ENCODE results near the gene ATF5. TPM values are rescaled to one million over a fixed set of nuclear protein-coding genes. Genes with fewer than 3 reads are reported as not detected.

Gene ATF5
- total and polyA plus RNA-seq, 2 donors (not counting 1 experiment from before 2014, with no cell fraction given) = 9.0 to 37.6 TPM

DNA sequence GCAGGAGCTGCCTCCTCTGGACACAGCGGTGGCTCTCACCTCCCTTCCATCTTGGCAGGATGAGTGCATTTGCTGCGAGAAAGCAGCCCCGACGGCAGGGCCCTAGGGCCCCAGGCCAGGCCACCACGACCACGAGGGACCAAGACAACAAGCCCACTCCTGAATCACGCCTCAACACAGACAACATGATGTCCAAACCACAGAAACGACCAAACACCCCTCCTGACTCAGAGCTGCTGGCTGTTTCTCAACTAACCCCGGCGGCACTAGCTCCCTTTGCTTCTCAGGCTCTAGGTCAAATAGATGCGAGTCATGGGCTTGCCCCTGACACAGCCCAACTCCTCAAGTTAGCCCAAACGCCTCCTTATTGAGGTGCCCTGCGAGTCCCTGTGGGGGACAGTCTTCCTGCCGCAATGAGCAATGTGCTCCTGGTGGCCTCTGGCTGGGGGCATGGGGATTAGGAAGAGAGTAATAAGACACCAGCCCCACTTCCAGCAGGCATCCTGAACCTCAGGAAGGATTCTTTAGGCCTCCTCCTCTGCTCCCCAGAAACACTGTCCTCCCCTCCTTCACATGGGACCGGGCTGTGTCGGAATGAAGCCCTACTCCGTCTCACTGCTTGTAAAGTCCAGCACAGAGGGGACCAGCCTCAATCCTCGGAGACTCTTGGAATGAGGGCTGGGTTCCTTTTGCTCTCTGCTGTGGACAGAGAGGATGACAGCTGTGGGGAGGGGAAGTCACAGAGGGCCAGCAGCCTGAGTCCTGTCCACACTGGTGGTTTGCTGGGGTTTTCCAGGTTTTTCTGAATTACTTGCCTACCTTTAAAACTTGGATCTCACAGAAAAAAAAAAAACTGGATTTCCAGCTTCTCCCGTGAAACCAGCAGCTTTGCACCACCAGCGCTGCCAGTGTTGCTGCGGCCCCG, 6.9 kb upstream of the ATF5 start:
- Mint-ChIP-seq H3K9me3 (ENCODE audit: insufficient read depth) (no peaks in the 10 kb centered on the region), H3K27me3 (no peaks in the 10 kb centered on the region), H3K4me3 (no peak overlapping the region), H3K27ac (peak overlapping the region; percentile 41), H3K4me1 (peaks cover 57% of the 10 kb centered on the region)
- H4K20me1 ChIP-seq (ENCODE audit: control insufficient read depth, insufficient read depth, low read length, poor library complexity, severe bottlenecking) = peaks cover 88% of the 10 kb centered on the region
- no peaks in the 10 kb centered on the region for H3K27me3 ChIP-seq (replicated peaks in 1 of 4; ENCODE audit: control extremely low read depth in 1 of 4, control insufficient read depth in 3 of 4, insufficient read depth in 4 of 4, low read length in 3 of 4)
- peaks cover 97% of the 10 kb centered on the region for H3K79me2 ChIP-seq (ENCODE audit: control insufficient read depth, insufficient read depth, low read length)
- no peaks in the 10 kb centered on the region for H3K9me3 ChIP-seq (ENCODE audit: control extremely low read depth in 1 of 3, control insufficient read depth in 2 of 3, insufficient read depth in 1 of 3, low read length in 2 of 3)
- TF ChIP-seq, protein P1, sequence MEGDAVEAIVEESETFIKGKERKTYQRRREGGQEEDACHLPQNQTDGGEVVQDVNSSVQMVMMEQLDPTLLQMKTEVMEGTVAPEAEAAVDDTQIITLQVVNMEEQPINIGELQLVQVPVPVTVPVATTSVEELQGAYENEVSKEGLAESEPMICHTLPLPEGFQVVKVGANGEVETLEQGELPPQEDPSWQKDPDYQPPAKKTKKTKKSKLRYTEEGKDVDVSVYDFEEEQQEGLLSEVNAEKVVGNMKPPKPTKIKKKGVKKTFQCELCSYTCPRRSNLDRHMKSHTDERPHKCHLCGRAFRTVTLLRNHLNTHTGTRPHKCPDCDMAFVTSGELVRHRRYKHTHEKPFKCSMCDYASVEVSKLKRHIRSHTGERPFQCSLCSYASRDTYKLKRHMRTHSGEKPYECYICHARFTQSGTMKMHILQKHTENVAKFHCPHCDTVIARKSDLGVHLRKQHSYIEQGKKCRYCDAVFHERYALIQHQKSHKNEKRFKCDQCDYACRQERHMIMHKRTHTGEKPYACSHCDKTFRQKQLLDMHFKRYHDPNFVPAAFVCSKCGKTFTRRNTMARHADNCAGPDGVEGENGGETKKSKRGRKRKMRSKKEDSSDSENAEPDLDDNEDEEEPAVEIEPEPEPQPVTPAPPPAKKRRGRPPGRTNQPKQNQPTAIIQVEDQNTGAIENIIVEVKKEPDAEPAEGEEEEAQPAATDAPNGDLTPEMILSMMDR (IDR thresholded peaks at IDR 0.05) = no peak
- TF ChIP-seq EZH2 (IDR thresholded peaks at IDR 0.05; ENCODE audit: borderline replicate concordance, insufficient read depth, low read depth, low read length, poor library complexity, severe bottlenecking) = no peak
- no peak overlapping the region for H3K4me2 ChIP-seq (replicated peaks; ENCODE audit: low read depth, low read length, poor library complexity, severe bottlenecking)
- ATAC-seq (ENCODE audit: low read depth) (no peak), DNase-seq (no peak)
- H3K4me1 ChIP-seq (ENCODE audit: control insufficient read depth in 2 of 2, insufficient read depth in 2 of 2, low read length in 2 of 2) = peaks cover 0 to 20% of the 10 kb centered on the region in 2 donors
- no peak overlapping the region for H3K4me3 ChIP-seq (ENCODE audit: control extremely low read depth in 1 of 5, extremely low read depth in 1 of 5, insufficient read depth in 1 of 5, low read depth in 2 of 5, low read length in 4 of 5)
- ChIA-PET CTCF (interaction anchor here (1.2 kb wide), 1 partner anchor 11 kb away, joined by 4 read pairs; no protein-coding TSS in a partner anchor), POLR2A (interaction anchor here (0.6 kb wide), 2 partner anchors 11 to 440 kb away, joined by 3 read pairs; no protein-coding TSS in a partner anchor)
- peaks cover 1 to 53% of the 10 kb centered on the region in 2 experiments for H3K36me3 ChIP-seq (replicated peaks in 1 of 2; ENCODE audit: control extremely low read depth in 1 of 2, control insufficient read depth in 1 of 2, extremely low read depth in 1 of 2, insufficient read depth in 2 of 2, low read length in 1 of 2)
- no peak overlapping the region for H3K27ac ChIP-seq (ENCODE audit: low read length in 2 of 2)
- WGBS (ENCODE audit: insufficient coverage) = 83% methylated on average over 16 of the region's 22 CpGs
- intact Hi-C loops (cut with micrococcal nuclease) = loop anchor here (10.0 kb wide), 1 partner anchor 883 kb away; no protein-coding TSS in a partner anchor
- H2AFZ ChIP-seq (ENCODE audit: insufficient read depth, low read depth, low read length, poor library complexity, severe bottlenecking) = no peak overlapping the region
- no peak overlapping the region for H3K9ac ChIP-seq (ENCODE audit: low read length)

Measured in B cell (primary cell).